GM12878 (cell line): ENCODE data around the gene SLC10A1.

Experiments
- CTCF ChIP-seq, 3 experiments: IDR thresholded peaks in 2 of 3; conservative IDR thresholded peaks in 1 of 3; 2 replicates each; pipeline ENCODE4 v1.5.1; 2011; ENCODE audit warnings: low read depth in 3 of 3, low read length in 3 of 3, mild to moderate bottlenecking in 3 of 3, control low read depth in 2 of 3, moderate library complexity in 2 of 3, inconsistent platforms in 1 of 3, mixed read lengths in 1 of 3; ENCODE audit not compliant: control insufficient read depth in 2 of 3, insufficient read depth in 1 of 3; ENCODE audit errors: extremely low read depth in 1 of 3
- EZH2 ChIP-seq: IDR thresholded peaks from 2 replicates; pipeline ENCODE4 v1.6.1; 2012; ENCODE audit warnings: low read depth, mild to moderate bottlenecking, control low read depth, inconsistent platforms, low read length, borderline replicate concordance; ENCODE audit not compliant: control insufficient read depth
- MTA3 ChIP-seq: IDR thresholded peaks from 2 replicates; pipeline ENCODE4 v1.6.1; 2012; ENCODE audit warnings: low read length, inconsistent platforms, borderline replicate concordance
- NFYA ChIP-seq: IDR thresholded peaks from 2 replicates; pipeline ENCODE4 v1.6.1; 2011; ENCODE audit warnings: low read depth, mild to moderate bottlenecking, low read length, improper control_type of control experiment, borderline replicate concordance
- POLR2AphosphoS5 ChIP-seq: IDR thresholded peaks from 2 replicates; pipeline ENCODE4 v1.6.1; 2011; ENCODE audit warnings: mild to moderate bottlenecking, low read length, inconsistent platforms
- RBBP5 ChIP-seq: fragments of 200-600 bp; sonication (generic); conservative IDR thresholded peaks from 2 replicates; pipeline ENCODE4 v1.6.1; 2016
- REST ChIP-seq: IDR thresholded peaks from 2 replicates; pipeline ENCODE4 v1.6.1; 2012; ENCODE audit warnings: mild to moderate bottlenecking, low read depth, low read length
- SUZ12 ChIP-seq: fragments of 200-600 bp; sonication (generic); IDR thresholded peaks from one replicate; pipeline ENCODE4 v1.6.1; 2018; ENCODE audit warnings: antibody characterized with exemption, mild to moderate bottlenecking; ENCODE audit not compliant: unreplicated experiment
- ZNF274 ChIP-seq: IDR thresholded peaks from one replicate; pipeline ENCODE4 v1.8.0; 2011; ENCODE audit not compliant: insufficient read length, insufficient read depth
- ZZZ3 ChIP-seq: IDR thresholded peaks from 2 replicates; pipeline ENCODE4 v1.6.1; 2011; ENCODE audit warnings: low read depth; ENCODE audit not compliant: control insufficient read depth, insufficient read length

- TF ChIP-seq EZH2 (no peak), CTCF (IDR thresholded peaks at IDR 0.05 in 2 of 3, conservative IDR thresholded peaks at IDR 0.05 in 1 of 3; ENCODE audit: control insufficient read depth in 2 of 3, extremely low read depth in 1 of 3, insufficient read depth in 1 of 3, low read depth in 3 of 3, low read length in 3 of 3) (no peak), POLR2AphosphoS5 (no peak; the same call in 1 of the 2 replicates), SUZ12 (no peak), ZNF274 (no peak), ZZZ3 (no peak), MTA3 (no peak), REST (no peak), RBBP5 (no peak), NFYA (no peak)
These were observed 28.2 kb downstream of the SLC10A1 start for GRCh38 chr14:69768873-69769272.
